GM12873 (cell line): ENCODE measurements around the gene F7.

Experiments
- CTCF ChIP-seq: IDR thresholded peaks from 2 replicates; pipeline ENCODE4 v1.5.1; 2012; ENCODE audit warnings: low read depth, mild to moderate bottlenecking, moderate library complexity, low read length, control low read depth; ENCODE audit not compliant: insufficient read depth; ENCODE audit errors: missing control alignments

F7 gene

GRCh38 chr13:113117335-113117872, 11.8 kb downstream of the F7 start:
- no peak for TF ChIP-seq CTCF

- TF ChIP-seq CTCF: no peak
These were observed 12.3 kb downstream of the F7 start for GRCh38 chr13:113117911-113118260.

- TF ChIP-seq CTCF: no peak
These were observed 12.8 kb downstream of the F7 start for GRCh38 chr13:113118261-113119021.

DNA sequence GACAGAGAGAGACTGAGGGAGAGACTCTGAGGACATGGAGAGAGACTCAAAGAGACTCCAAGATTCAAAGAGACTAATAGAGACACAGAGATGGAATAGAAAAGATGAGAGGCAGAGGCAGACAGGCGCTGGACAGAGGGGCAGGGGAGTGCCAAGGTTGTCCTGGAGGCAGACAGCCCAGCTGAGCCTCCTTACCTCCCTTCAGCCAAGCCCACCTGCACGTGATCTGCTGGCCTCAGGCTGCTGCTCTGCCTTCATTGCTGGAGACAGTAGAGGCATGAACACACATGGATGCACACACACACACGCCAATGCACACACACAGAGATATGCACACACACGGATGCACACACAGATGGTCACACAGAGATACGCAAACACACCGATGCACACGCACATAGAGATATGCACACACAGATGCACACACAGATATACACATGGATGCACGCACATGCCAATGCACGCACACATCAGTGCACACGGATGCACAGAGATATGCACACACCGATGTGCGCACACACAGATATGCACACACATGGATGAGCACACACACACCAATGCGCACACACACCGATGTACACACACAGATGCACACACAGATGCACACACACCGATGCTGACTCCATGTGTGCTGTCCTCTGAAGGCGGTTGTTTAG, 13.7 kb downstream of the F7 start:
- no peak for TF ChIP-seq CTCF

- no peak for TF ChIP-seq CTCF
These were observed 14.2 kb downstream of the F7 start for GRCh38 chr13:113119822-113120189.

GRCh38 chr13:113120300-113121182, 14.9 kb downstream of the F7 start:
- TF ChIP-seq CTCF: no peak

- no peak for TF ChIP-seq CTCF
These were observed 15.8 kb downstream of the F7 start for GRCh38 chr13:113121183-113121927.
